ENCODE data around the gene ZNF32. TPM values are rescaled to one million over a fixed set of nuclear protein-coding genes. Genes with fewer than 3 reads are reported as not detected.

Gene ZNF32
- total and polyA plus RNA-seq, 2 of the 4 experiments (the other 2 are of a cell fraction), result 30.1 to 31.2 TPM

DNA sequence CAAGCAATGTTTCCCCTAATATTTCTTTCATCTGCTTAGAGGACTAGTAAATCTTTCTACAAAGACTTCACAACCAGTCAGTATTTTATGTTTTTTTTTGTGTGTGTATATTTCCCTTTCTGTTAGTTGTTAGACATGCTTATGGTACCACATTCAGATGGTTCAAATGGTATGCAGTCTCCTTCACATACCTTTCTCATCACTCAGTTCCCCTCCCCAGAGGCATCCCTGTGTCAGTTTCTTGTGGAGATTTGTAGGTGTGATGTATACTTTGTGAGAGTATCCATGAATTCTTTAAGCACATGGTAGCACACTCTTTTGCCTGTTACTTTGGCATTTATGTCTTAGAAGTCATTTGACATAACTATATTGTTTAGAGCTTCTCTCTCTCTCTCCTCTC lies 38.0 kb downstream of the ZNF32 start:
- POLR2A ChIA-PET (ENCODE audit: unreplicated experiment), result no interaction called here

More for the DNA sequence above, 38.0 kb downstream of the ZNF32 start:
- Histone ChIP-seq H2BK5ac (ENCODE audit: low read depth, low read length, poor library complexity, severe bottlenecking) (peak overlapping the region; percentile 51), H3K56ac (ENCODE audit: extremely low read depth, insufficient read depth, low read length) (no peak overlapping the region), H2BK20ac (ENCODE audit: low read depth, low read length) (no peak overlapping the region), H3K4ac (ENCODE audit: low read depth, low read length) (no peak overlapping the region), H4K91ac (ENCODE audit: insufficient read depth, low read depth, low read length) (no peak overlapping the region), H4K20me1 (ENCODE audit: insufficient read depth, low read length) (no peaks in the 10 kb centered on the region), H3K4me3 (ENCODE audit: insufficient read depth, low read depth, low read length) (no peak overlapping the region), H3K79me1 (ENCODE audit: low read depth in 1 of 2, low read length in 2 of 2) (peaks cover 0 to 3% of the 10 kb centered on the region in 2 experiments; a peak in 1 of 4 replicates), H3K27me3 (ENCODE audit: control insufficient read depth, insufficient read depth, low read length) (no peaks in the 10 kb centered on the region), H2AFZ (replicated peaks; ENCODE audit: low read length, poor library complexity) (no peak overlapping the region), H3K18ac (ENCODE audit: low read depth, low read length) (no peak overlapping the region; the same call in 1 of the 2 replicates), H3K9me3 (ENCODE audit: control insufficient read depth, insufficient read depth, low read length) (peaks cover 3% of the 10 kb centered on the region), H2BK120ac (ENCODE audit: low read depth, low read length) (no peak overlapping the region), H3K23ac (ENCODE audit: low read depth, low read length) (no peak overlapping the region), H3K9me1 (ENCODE audit: insufficient read depth, low read length) (peaks cover 3% of the 10 kb centered on the region), H3K27ac (ENCODE audit: insufficient read depth, low read length) (no peak overlapping the region), H3K4me1 (ENCODE audit: control insufficient read depth, insufficient read depth, low read length) (peaks cover 2% of the 10 kb centered on the region; the same call in 1 of the 2 replicates), H3K4me2 (ENCODE audit: low read depth, low read length) (no peak overlapping the region), H3K14ac (replicated peaks; ENCODE audit: low read depth, low read length) (no peak overlapping the region), H2AK5ac (ENCODE audit: low read depth, low read length) (no peak overlapping the region), H4K5ac (ENCODE audit: low read depth, low read length) (no peak overlapping the region), H4K8ac (ENCODE audit: low read depth in 2 of 2, low read length in 2 of 2) (no peak overlapping the region), H3K9ac (ENCODE audit: low read depth, low read length) (no peak overlapping the region), H2AK9ac (replicated peaks; ENCODE audit: low read depth, low read length, poor library complexity) (no peak overlapping the region), H3K36me3 (ENCODE audit: control insufficient read depth, insufficient read depth, low read length) (peaks cover 1% of the 10 kb centered on the region; the same call in 1 of the 2 replicates), H2BK15ac (ENCODE audit: low read depth, low read length) (no peak overlapping the region)
- CTCF ChIA-PET, result no interaction called here
- intact Hi-C loops (cut with micrococcal nuclease) (no loop called here), in situ Hi-C loops (cut with MboI; ENCODE audit: low sequenced_read_pairs) (no loop called here), dilution Hi-C loops (cut with HindIII; ENCODE audit: low sequenced_read_pairs, unreplicated experiment) (no loop called here)
- DNase-seq (peak; percentile 43), ATAC-seq (ENCODE audit: low read depth) (no peak)
- BruUV-seq (replicated peaks), result no TSS peak
- TF ChIP-seq FOS (IDR thresholded peaks at IDR 0.05; ENCODE audit: low read depth, low read length) (no peak), MAZ (IDR thresholded peaks at IDR 0.05; ENCODE audit: borderline replicate concordance, low read depth, low read length) (no peak), RAD21 (IDR thresholded peaks at IDR 0.05; ENCODE audit: low read length) (no peak), CEBPB (IDR thresholded peaks at IDR 0.05; ENCODE audit: low read depth, low read length) (no peak), MAFK (IDR thresholded peaks at IDR 0.05; ENCODE audit: low read depth, low read length) (no peak)
